ENCODE results near the gene NPM3. TPM values are rescaled to one million over a fixed set of nuclear protein-coding genes. Genes with fewer than 3 reads are reported as not detected.

The NPM3 gene
- total and polyA plus RNA-seq, 8 donors, result 13.2 to 23.3 (median 18.1) TPM

DNA sequence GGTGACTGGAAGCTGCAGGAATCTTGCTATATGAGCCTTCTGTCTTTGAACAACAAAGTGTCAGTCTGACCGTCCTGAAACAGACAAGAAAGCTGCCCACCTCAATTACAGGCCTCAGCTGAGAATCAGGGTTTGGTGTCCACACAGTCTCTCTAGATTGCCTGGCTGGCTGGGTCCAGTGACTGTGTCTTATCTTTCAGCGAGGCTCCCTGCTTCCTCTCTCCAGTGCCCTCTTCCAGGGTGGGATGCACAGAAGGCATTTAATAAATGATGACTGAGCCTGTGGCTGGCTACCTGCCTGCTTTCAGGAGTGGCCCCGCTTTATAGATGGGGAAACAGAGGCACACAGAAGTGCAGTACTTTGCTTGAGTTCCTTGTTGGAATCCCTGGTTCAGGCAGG, 34.8 kb downstream of the NPM3 start:
- Histone ChIP-seq H3K27me3 (no peaks in the 10 kb centered on the region), H3K4me1 (no peaks in the 10 kb centered on the region), H3K36me3 (no peaks in the 10 kb centered on the region), H3K4me3 (no peak overlapping the region), H3K9me3 (no peaks in the 10 kb centered on the region), H3K27ac (no peak overlapping the region)
- no peak for ATAC-seq
- no peak for FAIRE-seq
- intact Hi-C loops (cut with DNase I), result no loop called here
- TF ChIP-seq, protein P1, sequence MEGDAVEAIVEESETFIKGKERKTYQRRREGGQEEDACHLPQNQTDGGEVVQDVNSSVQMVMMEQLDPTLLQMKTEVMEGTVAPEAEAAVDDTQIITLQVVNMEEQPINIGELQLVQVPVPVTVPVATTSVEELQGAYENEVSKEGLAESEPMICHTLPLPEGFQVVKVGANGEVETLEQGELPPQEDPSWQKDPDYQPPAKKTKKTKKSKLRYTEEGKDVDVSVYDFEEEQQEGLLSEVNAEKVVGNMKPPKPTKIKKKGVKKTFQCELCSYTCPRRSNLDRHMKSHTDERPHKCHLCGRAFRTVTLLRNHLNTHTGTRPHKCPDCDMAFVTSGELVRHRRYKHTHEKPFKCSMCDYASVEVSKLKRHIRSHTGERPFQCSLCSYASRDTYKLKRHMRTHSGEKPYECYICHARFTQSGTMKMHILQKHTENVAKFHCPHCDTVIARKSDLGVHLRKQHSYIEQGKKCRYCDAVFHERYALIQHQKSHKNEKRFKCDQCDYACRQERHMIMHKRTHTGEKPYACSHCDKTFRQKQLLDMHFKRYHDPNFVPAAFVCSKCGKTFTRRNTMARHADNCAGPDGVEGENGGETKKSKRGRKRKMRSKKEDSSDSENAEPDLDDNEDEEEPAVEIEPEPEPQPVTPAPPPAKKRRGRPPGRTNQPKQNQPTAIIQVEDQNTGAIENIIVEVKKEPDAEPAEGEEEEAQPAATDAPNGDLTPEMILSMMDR (IDR thresholded peaks at IDR 0.05), result no peak
- no peak for DNase-seq
- 72 to 81% methylated on average over 3 of the region's 3 CpGs for WGBS, 2 donors

DNA sequence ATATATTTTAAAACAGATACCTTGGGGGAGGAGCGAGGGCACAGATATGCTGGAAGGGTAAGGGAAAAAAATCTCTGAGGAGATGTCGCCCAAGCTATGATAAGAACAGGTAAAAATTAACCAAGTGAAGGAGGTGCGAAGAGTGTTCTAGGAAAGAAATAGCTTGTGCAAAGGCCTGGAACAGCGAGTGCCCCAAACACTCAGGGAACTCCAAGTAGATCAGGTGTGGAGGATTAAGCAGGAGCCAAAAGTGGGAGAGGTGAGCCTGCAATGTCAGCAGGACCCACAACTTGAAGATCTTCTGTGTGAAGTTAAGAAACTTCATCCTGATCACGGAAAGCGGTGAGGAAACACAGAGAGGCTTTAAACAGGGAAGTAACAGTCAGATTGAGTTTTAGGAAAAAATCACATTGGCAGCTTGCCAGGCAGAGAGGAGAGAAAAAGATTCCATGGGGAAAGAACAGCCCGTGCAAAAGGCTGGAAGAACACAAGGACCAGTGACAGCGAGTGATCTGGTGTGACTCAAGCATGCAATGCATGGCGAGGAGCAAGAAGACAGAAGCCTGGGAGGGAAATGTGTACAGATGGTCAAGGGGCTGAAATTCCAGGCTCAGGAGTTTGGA, 38.1 kb downstream of the NPM3 start:
- H3K27me3 ChIP-seq, result no peaks in the 10 kb centered on the region
- DNase-seq (no peak), ATAC-seq (no peak), FAIRE-seq (no peak)
- H3K27ac ChIP-seq, result no peak overlapping the region
- H3K9me3 ChIP-seq, result no peaks in the 10 kb centered on the region
- H3K4me3 ChIP-seq, result no peak overlapping the region
- H3K4me1 ChIP-seq, result no peaks in the 10 kb centered on the region
- 59 to 61% methylated on average over 9 of the region's 9 CpGs for WGBS, 2 donors
- intact Hi-C loops (cut with DNase I), result no loop called here
- TF ChIP-seq, protein P1 (IDR thresholded peaks at IDR 0.05), result no peak
- H3K36me3 ChIP-seq, result no peaks in the 10 kb centered on the region

DNA sequence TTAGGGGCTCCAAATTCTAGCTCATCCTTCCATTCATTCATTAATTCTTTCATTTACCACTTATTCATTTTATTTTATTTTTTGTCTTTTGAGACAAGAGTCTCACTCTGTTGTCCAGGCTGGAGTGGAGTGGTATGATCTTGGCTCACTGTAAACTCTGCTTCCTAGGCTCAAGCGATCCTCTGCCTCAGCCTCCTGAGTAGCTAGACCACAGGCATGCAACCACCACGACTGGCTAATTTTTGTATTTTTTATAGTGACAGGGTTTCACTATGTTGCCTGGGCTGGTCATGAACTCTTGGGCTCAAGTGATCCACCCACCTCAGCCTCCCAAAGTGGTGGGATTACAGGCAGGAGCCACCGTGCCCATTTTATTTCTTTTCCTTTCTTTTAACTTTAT, 39.0 kb downstream of the NPM3 start:
- ATAC-seq, result no peak
- no peak overlapping the region for H3K27ac ChIP-seq
- intact Hi-C loops (cut with DNase I), result no loop called here
- TF ChIP-seq, protein P1 (IDR thresholded peaks at IDR 0.05), result no peak
- no peak overlapping the region for H3K4me3 ChIP-seq
- FAIRE-seq, result no peak
- 72 to 85% methylated on average over 3 of the region's 3 CpGs for WGBS, 2 donors
- no peaks in the 10 kb centered on the region for H3K9me3 ChIP-seq
- no peaks in the 10 kb centered on the region for H3K36me3 ChIP-seq
- no peaks in the 10 kb centered on the region for H3K27me3 ChIP-seq
- H3K4me1 ChIP-seq, result no peaks in the 10 kb centered on the region
- no peak for DNase-seq

DNA sequence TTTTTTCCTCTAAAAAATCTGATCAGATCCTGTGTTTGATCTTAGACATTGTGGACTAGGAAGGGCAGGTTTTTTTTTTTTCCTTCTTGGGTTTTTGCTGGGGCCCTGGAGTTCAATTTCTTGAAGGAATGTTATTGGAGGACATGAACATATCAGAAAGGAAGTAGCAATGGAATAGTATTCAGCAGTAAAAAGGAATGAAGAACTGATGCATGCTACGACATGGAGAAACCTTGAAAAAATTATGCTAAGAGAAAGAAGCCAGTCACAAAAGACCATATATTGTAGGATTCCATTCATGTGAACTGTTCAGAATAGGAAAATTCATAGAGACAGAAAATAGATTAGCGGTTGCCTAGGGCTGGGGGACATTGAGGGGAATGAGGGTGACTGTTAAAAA, 41.3 kb downstream of the NPM3 start:
- Histone ChIP-seq H3K27ac (no peak overlapping the region), H3K27me3 (no peaks in the 10 kb centered on the region), H3K4me3 (no peak overlapping the region), H3K9me3 (no peaks in the 10 kb centered on the region), H3K36me3 (no peaks in the 10 kb centered on the region), H3K4me1 (no peaks in the 10 kb centered on the region)
- WGBS, 2 donors, result 47 to 50% methylated on average over 2 of the region's 2 CpGs
- ATAC-seq (no peak), DNase-seq (no peak), FAIRE-seq (no peak)
- intact Hi-C loops (cut with DNase I), result no loop called here
- TF ChIP-seq, protein P1 (IDR thresholded peaks at IDR 0.05), result no peak

DNA sequence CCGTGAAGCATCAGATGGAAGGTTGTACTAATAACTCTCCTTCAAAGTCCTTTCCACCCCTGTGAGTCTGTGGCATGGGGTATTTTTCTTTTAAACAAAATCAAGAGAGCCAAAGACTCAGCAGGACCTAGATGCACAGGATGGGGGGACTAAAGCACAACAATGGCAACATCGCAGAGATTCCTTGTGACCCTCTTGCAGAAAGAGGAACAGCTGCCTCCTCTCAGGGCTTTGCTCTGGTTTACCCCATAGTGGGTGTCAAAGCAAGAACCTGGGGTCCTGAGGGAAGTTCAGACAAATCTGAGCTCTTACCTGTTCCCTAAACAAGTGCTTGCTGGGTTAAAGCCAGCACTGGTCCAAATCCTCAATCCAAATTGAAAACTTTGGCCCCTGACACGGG, 46.6 kb downstream of the NPM3 start:
- no peaks in the 10 kb centered on the region for H3K4me1 ChIP-seq
- no peaks in the 10 kb centered on the region for H3K36me3 ChIP-seq
- TF ChIP-seq, protein P1 (IDR thresholded peaks at IDR 0.05), result no peak
- WGBS, 2 donors, result 83 to 84% methylated on average over 3 of the region's 3 CpGs
- DNase-seq, result no peak
- H3K4me3 ChIP-seq, result no peak overlapping the region
- H3K27me3 ChIP-seq, result no peaks in the 10 kb centered on the region
- no peak for FAIRE-seq
- intact Hi-C loops (cut with DNase I), result no loop called here
- no peak overlapping the region for H3K27ac ChIP-seq
- no peaks in the 10 kb centered on the region for H3K9me3 ChIP-seq
- no peak for ATAC-seq

All from pancreas (tissue), 10 donors.